ENCODE results near the gene KLHL35.

- TF ChIP-seq CTCF (IDR thresholded peaks at IDR 0.05), result no peak
- no peak for TF ChIP-seq POLR2A (IDR thresholded peaks at IDR 0.05)
- TF ChIP-seq POLR2AphosphoS5 (IDR thresholded peaks at IDR 0.05), result no peak
Observed at GRCh38 chr11:75434886-75435570, 2.0 kb upstream of the KLHL35 start.
